Liver (tissue), 9 donors: ENCODE measurements around the gene DNAJC19. TPM values are rescaled to one million over a fixed set of nuclear protein-coding genes. Genes with fewer than 3 reads are reported as not detected.

Experiments used
- DNase-seq: peaks from one replicate; pipeline ENCODE4 v3.0.0-alpha.2; 2017; ENCODE audit warnings: low spot score
- H3K27ac ChIP-seq, 2 donors: one replicate each; pipeline ENCODE4 v1.7.0; 2013; ENCODE audit warnings: inconsistent platforms in 2 of 2, low read length in 2 of 2, control low read depth in 1 of 2, low read depth in 1 of 2, mild to moderate bottlenecking in 1 of 2
- H3K27me3 ChIP-seq, 4 donors: one replicate each; pipeline versions ENCODE4 v1.6.1 to v1.7.0; 2013; ENCODE audit warnings: low read length in 3 of 4, inconsistent platforms in 1 of 4, mild to moderate bottlenecking in 1 of 4, moderate library complexity in 1 of 4; ENCODE audit not compliant: control insufficient read depth in 4 of 4, insufficient read depth in 4 of 4
- H3K36me3 ChIP-seq, 4 donors: one replicate each; pipeline versions ENCODE4 v1.6.1 to v1.7.0; 2013; ENCODE audit warnings: low read length in 3 of 4, mild to moderate bottlenecking in 3 of 4, low read depth in 1 of 4, moderate library complexity in 1 of 4; ENCODE audit not compliant: control insufficient read depth in 4 of 4, insufficient read depth in 3 of 4
- H3K4me1 ChIP-seq, 4 donors: one replicate each; pipeline versions ENCODE4 v1.6.1 to v1.7.0; 2013; ENCODE audit warnings: low read length in 3 of 4, mild to moderate bottlenecking in 3 of 4, moderate library complexity in 1 of 4; ENCODE audit not compliant: control insufficient read depth in 4 of 4, insufficient read depth in 4 of 4
- H3K4me3 ChIP-seq, 3 donors: one replicate each; pipeline versions ENCODE4 v1.6.1 to v1.7.0; 2013; ENCODE audit warnings: low read length in 3 of 3, control low read depth in 1 of 3, low read depth in 1 of 3, mild to moderate bottlenecking in 1 of 3
- H3K9ac ChIP-seq, 2 donors: one replicate each; pipeline ENCODE4 v1.7.0; 2013; ENCODE audit warnings: low read length in 2 of 2, mild to moderate bottlenecking in 2 of 2, moderate library complexity in 2 of 2, control low read depth in 1 of 2, low read depth in 1 of 2
- H3K9me3 ChIP-seq, 4 donors: one replicate each; pipeline versions ENCODE4 v1.6.1 to v1.7.0; 2013; ENCODE audit warnings: low read length in 3 of 4; ENCODE audit not compliant: control insufficient read depth in 4 of 4
- EGR1 ChIP-seq, 2 donors: IDR thresholded peaks; 2 replicates each; pipeline ENCODE4 v1.6.1; 2016 to 2018; ENCODE audit warnings: antibody characterized with exemption in 2 of 2, low read depth in 2 of 2
- FOXA1 ChIP-seq: IDR thresholded peaks from 2 replicates; pipeline ENCODE4 v1.6.1; 2016; ENCODE audit warnings: antibody characterized with exemption
- FOXA2 ChIP-seq: IDR thresholded peaks from 2 replicates; pipeline ENCODE4 v1.6.1; 2016; ENCODE audit warnings: antibody characterized with exemption
- GABPA ChIP-seq, 2 donors: IDR thresholded peaks in 1 of 2; conservative IDR thresholded peaks in 1 of 2; 2 replicates each; pipeline ENCODE4 v1.6.1; 2016; ENCODE audit warnings: antibody characterized with exemption in 2 of 2, mild to moderate bottlenecking in 1 of 2, moderate library complexity in 1 of 2
- HNF4A ChIP-seq, 2 donors: conservative IDR thresholded peaks; 2 replicates each; pipeline ENCODE4 v1.6.1; 2016; ENCODE audit warnings: antibody characterized with exemption in 2 of 2, mild to moderate bottlenecking in 2 of 2
- JUND ChIP-seq, 2 donors: IDR thresholded peaks; 2 replicates each; pipeline ENCODE4 v1.6.1; 2016; ENCODE audit warnings: antibody characterized with exemption in 2 of 2
- RXRA ChIP-seq, 2 donors: IDR thresholded peaks; 2 replicates each; pipeline ENCODE4 v1.6.1; 2017 to 2018; ENCODE audit warnings: antibody characterized with exemption in 2 of 2, mild to moderate bottlenecking in 1 of 2
- SP1 ChIP-seq: IDR thresholded peaks from 2 replicates; pipeline ENCODE4 v1.6.1; 2018; ENCODE audit warnings: antibody characterized with exemption, mild to moderate bottlenecking
- TAF1 ChIP-seq: conservative IDR thresholded peaks from 2 replicates; pipeline ENCODE4 v1.6.1; 2016; ENCODE audit warnings: antibody characterized with exemption, mild to moderate bottlenecking
- YY1 ChIP-seq: IDR thresholded peaks from 2 replicates; pipeline ENCODE4 v1.6.1; 2016; ENCODE audit warnings: antibody characterized with exemption, mild to moderate bottlenecking
- WGBS: extraction: QIAGEN DNeasy Blood & Tissue Kit; methylation state at CpG from one replicate; pipeline ENCODE4 v1.1.7; 2013; 5-methylcytosine and 5-hydroxymethylcytosine counted together
- polyA plus RNA-seq, 2 donors: library from polyadenylated mRNA; stranded (reverse) in 1 of 2; unstranded in 1 of 2; fragments of 200-250 nt in 1 of 2; fragments of >200 nt in 1 of 2; fragmentation: Nextera tagmentation in 1 of 2; extraction: Ambion mirVana in 1 of 2; gene quantifications; one replicate each; pipeline versions ENCODE4 v1.2.1 to v1.2.3, GENCODE V29; 2013 to 2015
- total RNA-seq, 2 donors: library from RNA; depleted of rRNA; stranded (reverse); fragments of >200 nt; gene quantifications; one replicate each; pipeline ENCODE4 v1.2.3, GENCODE V29; 2014
- TF ChIP-seq, protein P1 (sequence below): IDR thresholded peaks from 2 replicates; pipeline ENCODE4 v1.6.1; 2016; ENCODE audit warnings: antibody characterized with exemption
- TF ChIP-seq, protein P2 (sequence below): IDR thresholded peaks from 2 replicates; pipeline ENCODE4 v1.6.1; 2016; ENCODE audit warnings: antibody characterized with exemption, mild to moderate bottlenecking
- TF ChIP-seq, protein P3 (sequence below): fragments of 150-350 bp; IDR thresholded peaks from 2 replicates; pipeline ENCODE4 v1.5.1; 2017; ENCODE audit warnings: improper control_type of control experiment, low read depth, low read length; ENCODE audit not compliant: missing input control
- donor health status: healthy.
- donor health status: healthy.
- donor health status: healthy.
- donor health status: healthy.
- donor health status: healthy.

DNAJC19 gene
- total and polyA plus RNA-seq, 4 donors = 19.4 to 107 (median 27.5) TPM

DNA sequence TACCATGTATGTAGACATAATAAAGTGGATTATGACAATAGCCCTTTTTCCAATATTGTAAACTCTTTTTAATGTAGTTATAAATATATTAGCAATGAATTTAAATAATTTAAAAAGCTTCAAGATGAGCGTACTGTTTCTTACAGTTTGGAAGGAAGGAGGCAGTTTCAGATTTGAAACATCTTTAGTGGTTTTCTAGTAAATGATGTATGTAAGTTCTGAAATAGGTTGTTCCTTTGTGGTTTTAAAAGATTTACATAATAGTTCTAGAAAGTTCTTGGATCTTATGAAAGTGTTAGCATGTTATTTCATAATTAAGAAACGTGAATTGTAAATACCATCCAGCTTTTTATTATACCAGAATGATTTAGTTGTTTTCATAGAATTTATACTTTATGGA lies 16.0 kb downstream of the DNAJC19 start:
- Histone ChIP-seq H3K9me3 (no peaks in the 10 kb centered on the region), H3K36me3 (peaks cover 0 to 38% (median 24%) of the 10 kb centered on the region in 4 donors), H3K4me1 (peaks cover 0 to 5% (median under 1%) of the 10 kb centered on the region in 4 donors), H3K4me3 (no peak overlapping the region), H3K27me3 (no peaks in the 10 kb centered on the region), H3K9ac (no peak overlapping the region), H3K27ac (no peak overlapping the region)
- no peak for DNase-seq
- 84% methylated on average over 2 of the region's 2 CpGs for WGBS
- no peak for TF ChIP-seq RXRA (IDR thresholded peaks at IDR 0.05)
- TF ChIP-seq, protein P1, sequence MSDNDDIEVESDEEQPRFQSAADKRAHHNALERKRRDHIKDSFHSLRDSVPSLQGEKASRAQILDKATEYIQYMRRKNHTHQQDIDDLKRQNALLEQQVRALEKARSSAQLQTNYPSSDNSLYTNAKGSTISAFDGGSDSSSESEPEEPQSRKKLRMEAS = no peak
- TF ChIP-seq, protein P2, sequence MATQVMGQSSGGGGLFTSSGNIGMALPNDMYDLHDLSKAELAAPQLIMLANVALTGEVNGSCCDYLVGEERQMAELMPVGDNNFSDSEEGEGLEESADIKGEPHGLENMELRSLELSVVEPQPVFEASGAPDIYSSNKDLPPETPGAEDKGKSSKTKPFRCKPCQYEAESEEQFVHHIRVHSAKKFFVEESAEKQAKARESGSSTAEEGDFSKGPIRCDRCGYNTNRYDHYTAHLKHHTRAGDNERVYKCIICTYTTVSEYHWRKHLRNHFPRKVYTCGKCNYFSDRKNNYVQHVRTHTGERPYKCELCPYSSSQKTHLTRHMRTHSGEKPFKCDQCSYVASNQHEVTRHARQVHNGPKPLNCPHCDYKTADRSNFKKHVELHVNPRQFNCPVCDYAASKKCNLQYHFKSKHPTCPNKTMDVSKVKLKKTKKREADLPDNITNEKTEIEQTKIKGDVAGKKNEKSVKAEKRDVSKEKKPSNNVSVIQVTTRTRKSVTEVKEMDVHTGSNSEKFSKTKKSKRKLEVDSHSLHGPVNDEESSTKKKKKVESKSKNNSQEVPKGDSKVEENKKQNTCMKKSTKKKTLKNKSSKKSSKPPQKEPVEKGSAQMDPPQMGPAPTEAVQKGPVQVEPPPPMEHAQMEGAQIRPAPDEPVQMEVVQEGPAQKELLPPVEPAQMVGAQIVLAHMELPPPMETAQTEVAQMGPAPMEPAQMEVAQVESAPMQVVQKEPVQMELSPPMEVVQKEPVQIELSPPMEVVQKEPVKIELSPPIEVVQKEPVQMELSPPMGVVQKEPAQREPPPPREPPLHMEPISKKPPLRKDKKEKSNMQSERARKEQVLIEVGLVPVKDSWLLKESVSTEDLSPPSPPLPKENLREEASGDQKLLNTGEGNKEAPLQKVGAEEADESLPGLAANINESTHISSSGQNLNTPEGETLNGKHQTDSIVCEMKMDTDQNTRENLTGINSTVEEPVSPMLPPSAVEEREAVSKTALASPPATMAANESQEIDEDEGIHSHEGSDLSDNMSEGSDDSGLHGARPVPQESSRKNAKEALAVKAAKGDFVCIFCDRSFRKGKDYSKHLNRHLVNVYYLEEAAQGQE = no peak
- no peak for TF ChIP-seq JUND (IDR thresholded peaks at IDR 0.05)
- TF ChIP-seq HNF4A (conservative IDR thresholded peaks at IDR 0.05) = no peak
- no peak for TF ChIP-seq EGR1 (IDR thresholded peaks at IDR 0.05; ENCODE audit: low read depth in 2 of 2)
- TF ChIP-seq, protein P3, sequence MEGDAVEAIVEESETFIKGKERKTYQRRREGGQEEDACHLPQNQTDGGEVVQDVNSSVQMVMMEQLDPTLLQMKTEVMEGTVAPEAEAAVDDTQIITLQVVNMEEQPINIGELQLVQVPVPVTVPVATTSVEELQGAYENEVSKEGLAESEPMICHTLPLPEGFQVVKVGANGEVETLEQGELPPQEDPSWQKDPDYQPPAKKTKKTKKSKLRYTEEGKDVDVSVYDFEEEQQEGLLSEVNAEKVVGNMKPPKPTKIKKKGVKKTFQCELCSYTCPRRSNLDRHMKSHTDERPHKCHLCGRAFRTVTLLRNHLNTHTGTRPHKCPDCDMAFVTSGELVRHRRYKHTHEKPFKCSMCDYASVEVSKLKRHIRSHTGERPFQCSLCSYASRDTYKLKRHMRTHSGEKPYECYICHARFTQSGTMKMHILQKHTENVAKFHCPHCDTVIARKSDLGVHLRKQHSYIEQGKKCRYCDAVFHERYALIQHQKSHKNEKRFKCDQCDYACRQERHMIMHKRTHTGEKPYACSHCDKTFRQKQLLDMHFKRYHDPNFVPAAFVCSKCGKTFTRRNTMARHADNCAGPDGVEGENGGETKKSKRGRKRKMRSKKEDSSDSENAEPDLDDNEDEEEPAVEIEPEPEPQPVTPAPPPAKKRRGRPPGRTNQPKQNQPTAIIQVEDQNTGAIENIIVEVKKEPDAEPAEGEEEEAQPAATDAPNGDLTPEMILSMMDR = no peak
- TF ChIP-seq TAF1 = no peak
- TF ChIP-seq FOXA1 = no peak

DNA sequence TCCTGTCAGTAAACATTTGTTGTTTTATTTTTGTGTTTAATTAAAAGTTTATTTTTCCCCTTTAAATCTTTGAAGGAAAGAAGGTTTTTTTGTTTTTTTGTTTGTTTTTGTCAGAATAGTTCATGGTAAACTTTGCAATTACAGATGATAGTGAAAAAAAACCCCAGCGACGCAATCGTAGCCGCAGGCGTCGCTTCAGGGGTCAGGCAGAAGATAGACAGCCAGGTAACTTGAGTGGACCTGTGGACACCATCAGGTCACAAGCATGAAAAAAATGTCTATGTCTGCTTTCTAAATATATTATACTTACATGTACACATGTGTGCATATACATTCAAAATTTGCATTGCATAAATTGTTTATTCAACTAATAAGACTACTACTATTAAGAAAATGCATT lies 18.6 kb downstream of the DNAJC19 start:
- TF ChIP-seq HNF4A (conservative IDR thresholded peaks at IDR 0.05) = no peak
- no peak for TF ChIP-seq YY1
- no peak for TF ChIP-seq GABPA (IDR thresholded peaks at IDR 0.05 in 1 of 2, conservative IDR thresholded peaks at IDR 0.05 in 1 of 2)
- no peak for TF ChIP-seq RXRA (IDR thresholded peaks at IDR 0.05)
- TF ChIP-seq, protein P3 = no peak
- TF ChIP-seq FOXA2 = no peak
- TF ChIP-seq TAF1 = no peak
- no peak for TF ChIP-seq JUND (IDR thresholded peaks at IDR 0.05)
- TF ChIP-seq, protein P2 = no peak
- TF ChIP-seq SP1 = no peak
- TF ChIP-seq FOXA1 = no peak
- TF ChIP-seq EGR1 (IDR thresholded peaks at IDR 0.05; ENCODE audit: low read depth in 2 of 2) = no peak
- Histone ChIP-seq H3K4me1 (peaks cover 0 to 5% (median under 1%) of the 10 kb centered on the region in 4 donors), H3K36me3 (peaks cover 2 to 46% (median 31%) of the 10 kb centered on the region in 4 donors), H3K4me3 (no peak overlapping the region), H3K9ac (no peak overlapping the region), H3K27me3 (no peaks in the 10 kb centered on the region), H3K9me3 (no peaks in the 10 kb centered on the region), H3K27ac (no peak overlapping the region)
- no peak for DNase-seq
- WGBS = 96% methylated on average over 6 of the region's 6 CpGs
